SK-N-SH treated with all-trans-retinoic acid at 6 μM for 48 hours (cell line): ENCODE measurements around the gene TMPRSS11A.

Source experiments
- GLIS3 ChIP-seq: fragments of 250-450 bp; sonication (Bioruptor Pico); IDR thresholded peaks from 2 replicates; pipeline ENCODE4 v1.5.0; 2020; ENCODE audit warnings: mild to moderate bottlenecking, moderate library complexity
- ISL1 ChIP-seq: fragments of 250-450 bp; sonication (Bioruptor Pico); IDR thresholded peaks from 2 replicates; pipeline ENCODE4 v2.1.2; 2022; ENCODE audit warnings: mild to moderate bottlenecking, moderate library complexity
- RARB ChIP-seq: fragments of 250-450 bp; sonication (Bioruptor Pico); IDR thresholded peaks from 2 replicates; pipeline ENCODE4 v1.8.0; 2021; ENCODE audit warnings: mild to moderate bottlenecking, moderate library complexity
- TCF4 ChIP-seq: fragments of 250-450 bp; sonication (Bioruptor Pico); IDR thresholded peaks from 2 replicates; pipeline ENCODE4 v1.8.0; 2021; ENCODE audit warnings: mild to moderate bottlenecking, moderate library complexity, borderline replicate concordance
- TOX ChIP-seq: fragments of 250-450 bp; sonication (Bioruptor Pico); IDR thresholded peaks from 2 replicates; pipeline ENCODE4 v1.8.0; 2021; ENCODE audit warnings: mild to moderate bottlenecking, moderate library complexity, borderline replicate concordance
- ZFP3 ChIP-seq: fragments of 250-450 bp; sonication (Bioruptor Pico); IDR thresholded peaks from 2 replicates; pipeline ENCODE4 v1.5.0; 2020; ENCODE audit warnings: mild to moderate bottlenecking, moderate library complexity
- ZFP30 ChIP-seq: fragments of 450-650 bp; formaldehyde crosslinking; IDR thresholded peaks from 2 replicates; pipeline ENCODE4 v1.5.0; 2022; ENCODE audit warnings: mild to moderate bottlenecking, moderate library complexity
- ZNF70 ChIP-seq: fragments of 450-650 bp; formaldehyde crosslinking; IDR thresholded peaks from 2 replicates; pipeline ENCODE4 v1.5.0; 2020; ENCODE audit warnings: mild to moderate bottlenecking, moderate library complexity
- ZNF8 ChIP-seq: fragments of 450-650 bp; formaldehyde crosslinking; IDR thresholded peaks from 2 replicates; pipeline ENCODE4 v1.5.0; 2020; ENCODE audit warnings: mild to moderate bottlenecking, moderate library complexity
- TF ChIP-seq, protein P1 (sequence below): fragments of 250-450 bp; sonication (Bioruptor Pico); IDR thresholded peaks from 2 replicates; pipeline ENCODE4 v1.8.0; 2020; ENCODE audit warnings: mild to moderate bottlenecking, moderate library complexity, borderline replicate concordance
- TF ChIP-seq, protein P2 (sequence below): fragments of 250-450 bp; sonication (Bioruptor Pico); IDR thresholded peaks from 2 replicates; pipeline ENCODE4 v1.5.0; 2020; ENCODE audit warnings: mild to moderate bottlenecking, moderate library complexity
- TF ChIP-seq, protein P3 (sequence below): fragments of 250-450 bp; sonication (Bioruptor Pico); IDR thresholded peaks from 2 replicates; pipeline ENCODE4 v1.5.1; 2020; ENCODE audit warnings: low read depth, mild to moderate bottlenecking, moderate library complexity
- TF ChIP-seq, protein P4 (sequence below): fragments of 250-450 bp; sonication (Bioruptor Pico); IDR thresholded peaks from 2 replicates; pipeline ENCODE4 v1.5.1; 2021; ENCODE audit warnings: mild to moderate bottlenecking, moderate library complexity

DNA sequence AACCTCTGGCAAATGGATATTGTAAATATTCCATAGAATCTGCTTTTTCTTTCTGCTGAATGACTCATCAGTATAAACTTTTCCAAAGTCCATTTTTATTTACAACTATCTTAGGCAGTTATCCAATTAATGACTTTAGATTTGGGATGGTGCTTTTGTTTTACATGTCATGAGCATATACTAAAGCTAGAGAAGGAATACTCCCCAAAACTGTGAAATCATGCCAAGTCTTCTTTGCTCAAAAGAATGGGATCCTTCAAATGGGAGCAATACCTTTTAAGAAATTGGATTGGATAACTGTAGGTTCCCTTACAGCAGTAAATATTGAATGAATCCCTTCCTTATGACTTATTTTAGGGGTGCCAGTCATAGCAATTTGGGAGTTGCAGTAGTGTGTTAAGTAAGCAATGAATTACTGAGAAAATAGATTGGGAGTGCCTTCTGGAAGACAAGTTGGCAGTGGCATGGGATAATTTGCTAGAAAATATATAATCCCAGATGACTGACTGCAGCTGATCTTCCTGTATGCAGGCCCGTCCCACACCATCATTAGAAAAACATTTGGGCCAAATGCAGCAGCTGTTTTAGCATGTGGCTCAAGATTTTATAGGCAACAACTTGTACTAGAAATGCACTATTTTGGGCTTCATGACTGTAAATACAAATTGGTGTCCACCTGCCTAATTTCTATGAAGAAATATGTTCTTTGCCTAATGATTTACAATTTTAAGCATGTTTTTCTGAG is 82.3 kb downstream of the TMPRSS11A start:
- TF ChIP-seq, protein P1, sequence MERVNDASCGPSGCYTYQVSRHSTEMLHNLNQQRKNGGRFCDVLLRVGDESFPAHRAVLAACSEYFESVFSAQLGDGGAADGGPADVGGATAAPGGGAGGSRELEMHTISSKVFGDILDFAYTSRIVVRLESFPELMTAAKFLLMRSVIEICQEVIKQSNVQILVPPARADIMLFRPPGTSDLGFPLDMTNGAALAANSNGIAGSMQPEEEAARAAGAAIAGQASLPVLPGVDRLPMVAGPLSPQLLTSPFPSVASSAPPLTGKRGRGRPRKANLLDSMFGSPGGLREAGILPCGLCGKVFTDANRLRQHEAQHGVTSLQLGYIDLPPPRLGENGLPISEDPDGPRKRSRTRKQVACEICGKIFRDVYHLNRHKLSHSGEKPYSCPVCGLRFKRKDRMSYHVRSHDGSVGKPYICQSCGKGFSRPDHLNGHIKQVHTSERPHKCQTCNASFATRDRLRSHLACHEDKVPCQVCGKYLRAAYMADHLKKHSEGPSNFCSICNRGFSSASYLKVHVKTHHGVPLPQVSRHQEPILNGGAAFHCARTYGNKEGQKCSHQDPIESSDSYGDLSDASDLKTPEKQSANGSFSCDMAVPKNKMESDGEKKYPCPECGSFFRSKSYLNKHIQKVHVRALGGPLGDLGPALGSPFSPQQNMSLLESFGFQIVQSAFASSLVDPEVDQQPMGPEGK (CRISPR knock-in tag), result no peak
- TF ChIP-seq, protein P2, sequence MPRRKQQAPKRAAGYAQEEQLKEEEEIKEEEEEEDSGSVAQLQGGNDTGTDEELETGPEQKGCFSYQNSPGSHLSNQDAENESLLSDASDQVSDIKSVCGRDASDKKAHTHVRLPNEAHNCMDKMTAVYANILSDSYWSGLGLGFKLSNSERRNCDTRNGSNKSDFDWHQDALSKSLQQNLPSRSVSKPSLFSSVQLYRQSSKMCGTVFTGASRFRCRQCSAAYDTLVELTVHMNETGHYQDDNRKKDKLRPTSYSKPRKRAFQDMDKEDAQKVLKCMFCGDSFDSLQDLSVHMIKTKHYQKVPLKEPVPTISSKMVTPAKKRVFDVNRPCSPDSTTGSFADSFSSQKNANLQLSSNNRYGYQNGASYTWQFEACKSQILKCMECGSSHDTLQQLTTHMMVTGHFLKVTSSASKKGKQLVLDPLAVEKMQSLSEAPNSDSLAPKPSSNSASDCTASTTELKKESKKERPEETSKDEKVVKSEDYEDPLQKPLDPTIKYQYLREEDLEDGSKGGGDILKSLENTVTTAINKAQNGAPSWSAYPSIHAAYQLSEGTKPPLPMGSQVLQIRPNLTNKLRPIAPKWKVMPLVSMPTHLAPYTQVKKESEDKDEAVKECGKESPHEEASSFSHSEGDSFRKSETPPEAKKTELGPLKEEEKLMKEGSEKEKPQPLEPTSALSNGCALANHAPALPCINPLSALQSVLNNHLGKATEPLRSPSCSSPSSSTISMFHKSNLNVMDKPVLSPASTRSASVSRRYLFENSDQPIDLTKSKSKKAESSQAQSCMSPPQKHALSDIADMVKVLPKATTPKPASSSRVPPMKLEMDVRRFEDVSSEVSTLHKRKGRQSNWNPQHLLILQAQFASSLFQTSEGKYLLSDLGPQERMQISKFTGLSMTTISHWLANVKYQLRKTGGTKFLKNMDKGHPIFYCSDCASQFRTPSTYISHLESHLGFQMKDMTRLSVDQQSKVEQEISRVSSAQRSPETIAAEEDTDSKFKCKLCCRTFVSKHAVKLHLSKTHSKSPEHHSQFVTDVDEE (CRISPR knock-in tag), result no peak
- no peak for TF ChIP-seq TOX (CRISPR knock-in tag)
- TF ChIP-seq, protein P3, sequence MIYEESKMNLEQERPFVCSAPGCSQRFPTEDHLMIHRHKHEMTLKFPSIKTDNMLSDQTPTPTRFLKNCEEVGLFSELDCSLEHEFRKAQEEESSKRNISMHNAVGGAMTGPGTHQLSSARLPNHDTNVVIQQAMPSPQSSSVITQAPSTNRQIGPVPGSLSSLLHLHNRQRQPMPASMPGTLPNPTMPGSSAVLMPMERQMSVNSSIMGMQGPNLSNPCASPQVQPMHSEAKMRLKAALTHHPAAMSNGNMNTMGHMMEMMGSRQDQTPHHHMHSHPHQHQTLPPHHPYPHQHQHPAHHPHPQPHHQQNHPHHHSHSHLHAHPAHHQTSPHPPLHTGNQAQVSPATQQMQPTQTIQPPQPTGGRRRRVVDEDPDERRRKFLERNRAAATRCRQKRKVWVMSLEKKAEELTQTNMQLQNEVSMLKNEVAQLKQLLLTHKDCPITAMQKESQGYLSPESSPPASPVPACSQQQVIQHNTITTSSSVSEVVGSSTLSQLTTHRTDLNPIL (CRISPR knock-in tag), result no peak
- TF ChIP-seq ZFP3 (CRISPR knock-in tag), result no peak
- no peak for TF ChIP-seq ZNF70 (CRISPR knock-in tag)
- no peak for TF ChIP-seq GLIS3
- no peak for TF ChIP-seq ZFP30 (CRISPR knock-in tag)
- TF ChIP-seq, protein P4, sequence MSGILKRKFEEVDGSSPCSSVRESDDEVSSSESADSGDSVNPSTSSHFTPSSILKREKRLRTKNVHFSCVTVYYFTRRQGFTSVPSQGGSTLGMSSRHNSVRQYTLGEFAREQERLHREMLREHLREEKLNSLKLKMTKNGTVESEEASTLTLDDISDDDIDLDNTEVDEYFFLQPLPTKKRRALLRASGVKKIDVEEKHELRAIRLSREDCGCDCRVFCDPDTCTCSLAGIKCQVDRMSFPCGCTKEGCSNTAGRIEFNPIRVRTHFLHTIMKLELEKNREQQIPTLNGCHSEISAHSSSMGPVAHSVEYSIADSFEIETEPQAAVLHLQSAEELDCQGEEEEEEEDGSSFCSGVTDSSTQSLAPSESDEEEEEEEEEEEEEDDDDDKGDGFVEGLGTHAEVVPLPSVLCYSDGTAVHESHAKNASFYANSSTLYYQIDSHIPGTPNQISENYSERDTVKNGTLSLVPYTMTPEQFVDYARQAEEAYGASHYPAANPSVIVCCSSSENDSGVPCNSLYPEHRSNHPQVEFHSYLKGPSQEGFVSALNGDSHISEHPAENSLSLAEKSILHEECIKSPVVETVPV (CRISPR knock-in tag), result no peak
- TF ChIP-seq TCF4, result no peak
- TF ChIP-seq ISL1 (CRISPR knock-in tag), result no peak
- no peak for TF ChIP-seq ZNF8 (CRISPR knock-in tag)
- TF ChIP-seq RARB (CRISPR knock-in tag), result no peak
